Right atrium auricular region (tissue), 2 donors: ENCODE data around the gene GALK1. TPM values are rescaled to one million over a fixed set of nuclear protein-coding genes. Genes with fewer than 3 reads are reported as not detected.
A peak's percentile ranks its signal among the peaks of the same experiment; 100 is the strongest.

ENCODE experiments used
- DNase-seq: peaks from one replicate; pipeline ENCODE4 v3.0.0-alpha.2; 2019; ENCODE audit warnings: low spot score
- H3K27ac ChIP-seq, 2 donors: fragments of 200-600 bp; sonication (generic); 1 replicate in 1 of 2; 2 replicates in 1 of 2; pipeline ENCODE4 v1.5.1; 2016 to 2019
- H3K27me3 ChIP-seq, 2 donors: fragments of 200-600 bp; sonication (generic); one replicate each; pipeline versions ENCODE4 v1.5.1 to v1.6.0; 2017 to 2019
- H3K36me3 ChIP-seq: fragments of 200-600 bp; sonication (generic); one replicate; pipeline ENCODE4 v1.5.1; 2016
- H3K4me1 ChIP-seq, 2 donors: fragments of 200-600 bp; sonication (generic); one replicate each; pipeline versions ENCODE4 v1.5.1 to v1.6.0; 2017 to 2019
- H3K4me3 ChIP-seq, 2 donors: fragments of 200-600 bp; sonication (generic); 1 replicate in 1 of 2; 2 replicates in 1 of 2; pipeline ENCODE4 v1.5.1; 2017 to 2019; ENCODE audit warnings: mild to moderate bottlenecking in 1 of 2, moderate library complexity in 1 of 2
- H3K9me3 ChIP-seq, 2 donors: fragments of 200-600 bp; sonication (generic); one replicate each; pipeline ENCODE4 v1.5.1; 2019
- total RNA-seq, 2 donors: library from RNA; depleted of rRNA; stranded (reverse); fragments of >200 nt; gene quantifications; one replicate each; pipeline ENCODE4 v1.1.0, GENCODE V29; 2016
- TF ChIP-seq, protein P1 (sequence below), 2 donors: fragments of 200-600 bp; sonication (generic); IDR thresholded peaks; one replicate each; pipeline ENCODE4 v1.5.1; 2019; ENCODE audit warnings: antibody characterized with exemption in 2 of 2

The GALK1 gene
- total RNA-seq, 2 donors from 2014 or later = 19.6 to 21.0 TPM

DNA sequence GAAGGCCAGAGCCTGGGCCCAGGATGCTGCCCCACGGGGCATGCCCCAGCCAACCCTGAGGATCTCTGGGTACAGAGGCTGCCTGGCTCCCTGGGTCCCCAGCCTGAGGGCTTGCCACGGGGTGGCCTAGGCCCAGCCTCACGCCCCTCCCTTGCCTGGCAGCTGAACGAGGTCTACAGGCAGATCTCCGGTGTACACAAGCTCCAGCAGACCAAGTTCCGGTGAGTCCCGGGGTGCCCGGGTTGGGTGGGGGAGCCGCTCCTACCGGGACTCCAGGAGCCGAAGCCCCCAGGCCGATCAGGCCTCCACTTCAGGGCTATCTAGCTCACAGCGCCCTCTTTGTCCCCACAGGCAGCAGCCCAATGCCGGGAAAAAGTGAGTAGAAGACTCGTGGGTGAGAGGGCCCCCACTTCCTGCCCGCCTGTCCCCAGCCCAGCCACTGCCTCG is 24.3 kb downstream of the GALK1 start:
- Histone ChIP-seq H3K9me3 (no peaks in the 10 kb centered on the region), H3K27ac (no peak overlapping the region), H3K4me1 (peaks cover 0 to 6% of the 10 kb centered on the region in 2 donors), H3K27me3 (no peaks in the 10 kb centered on the region), H3K4me3 (no peak overlapping the region), H3K36me3 (no peaks in the 10 kb centered on the region)
- TF ChIP-seq, protein P1, sequence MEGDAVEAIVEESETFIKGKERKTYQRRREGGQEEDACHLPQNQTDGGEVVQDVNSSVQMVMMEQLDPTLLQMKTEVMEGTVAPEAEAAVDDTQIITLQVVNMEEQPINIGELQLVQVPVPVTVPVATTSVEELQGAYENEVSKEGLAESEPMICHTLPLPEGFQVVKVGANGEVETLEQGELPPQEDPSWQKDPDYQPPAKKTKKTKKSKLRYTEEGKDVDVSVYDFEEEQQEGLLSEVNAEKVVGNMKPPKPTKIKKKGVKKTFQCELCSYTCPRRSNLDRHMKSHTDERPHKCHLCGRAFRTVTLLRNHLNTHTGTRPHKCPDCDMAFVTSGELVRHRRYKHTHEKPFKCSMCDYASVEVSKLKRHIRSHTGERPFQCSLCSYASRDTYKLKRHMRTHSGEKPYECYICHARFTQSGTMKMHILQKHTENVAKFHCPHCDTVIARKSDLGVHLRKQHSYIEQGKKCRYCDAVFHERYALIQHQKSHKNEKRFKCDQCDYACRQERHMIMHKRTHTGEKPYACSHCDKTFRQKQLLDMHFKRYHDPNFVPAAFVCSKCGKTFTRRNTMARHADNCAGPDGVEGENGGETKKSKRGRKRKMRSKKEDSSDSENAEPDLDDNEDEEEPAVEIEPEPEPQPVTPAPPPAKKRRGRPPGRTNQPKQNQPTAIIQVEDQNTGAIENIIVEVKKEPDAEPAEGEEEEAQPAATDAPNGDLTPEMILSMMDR (IDR thresholded peaks at IDR 0.05) = no peak
- no peak for DNase-seq

DNA sequence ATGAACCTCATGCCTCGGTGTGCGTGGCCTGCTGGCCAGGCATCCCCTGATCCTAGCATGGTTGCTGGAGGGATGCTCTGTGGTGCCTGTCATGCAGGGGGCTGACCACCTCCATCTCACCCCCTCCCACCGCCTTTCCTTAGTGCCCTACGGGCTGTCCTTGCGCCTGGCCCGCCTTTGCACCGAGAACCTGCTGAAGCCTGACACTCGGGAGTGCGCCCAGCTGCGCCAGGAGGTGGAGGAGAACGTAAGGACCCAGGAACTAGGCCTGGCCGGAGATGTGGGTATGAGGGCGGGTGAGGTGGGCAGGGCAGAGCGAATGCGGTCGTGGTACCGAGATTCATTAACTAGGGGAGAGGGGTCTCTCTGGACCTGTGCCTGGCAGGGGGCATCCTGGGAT is 24.8 kb downstream of the GALK1 start:
- H3K9me3 ChIP-seq = no peaks in the 10 kb centered on the region
- no peak for DNase-seq
- peaks cover 0 to 6% of the 10 kb centered on the region in 2 donors for H3K4me1 ChIP-seq
- H3K27me3 ChIP-seq = no peaks in the 10 kb centered on the region
- H3K36me3 ChIP-seq = no peaks in the 10 kb centered on the region
- TF ChIP-seq, protein P1 (IDR thresholded peaks at IDR 0.05) = no peak
- no peak overlapping the region for H3K27ac ChIP-seq
- no peak overlapping the region for H3K4me3 ChIP-seq

DNA sequence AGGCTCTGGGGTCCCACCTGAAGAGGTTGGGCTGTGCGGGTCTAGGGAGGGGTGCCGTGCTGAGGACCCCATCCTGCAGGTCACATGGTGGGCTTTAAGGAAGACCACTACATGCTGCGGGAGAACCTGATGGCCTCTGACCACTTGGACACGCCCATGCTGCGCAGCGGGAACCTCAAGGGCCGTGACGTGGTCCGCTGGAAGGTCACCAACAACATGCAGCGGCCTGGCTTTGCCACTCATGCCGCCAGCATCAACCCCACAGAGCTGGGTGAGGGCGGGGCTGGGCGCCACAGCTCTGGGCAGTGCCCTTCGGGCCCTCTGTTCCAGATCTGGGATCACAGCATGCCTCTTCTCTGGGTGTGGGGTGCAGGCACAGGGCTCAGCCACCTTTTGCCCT is 25.2 kb downstream of the GALK1 start:
- Histone ChIP-seq H3K27ac (no peak overlapping the region), H3K4me1 (peaks cover 0 to 6% of the 10 kb centered on the region in 2 donors), H3K9me3 (no peaks in the 10 kb centered on the region), H3K4me3 (no peak overlapping the region), H3K36me3 (no peaks in the 10 kb centered on the region), H3K27me3 (no peaks in the 10 kb centered on the region)
- TF ChIP-seq, protein P1 (IDR thresholded peaks at IDR 0.05) = no peak
- DNase-seq = no peak

DNA sequence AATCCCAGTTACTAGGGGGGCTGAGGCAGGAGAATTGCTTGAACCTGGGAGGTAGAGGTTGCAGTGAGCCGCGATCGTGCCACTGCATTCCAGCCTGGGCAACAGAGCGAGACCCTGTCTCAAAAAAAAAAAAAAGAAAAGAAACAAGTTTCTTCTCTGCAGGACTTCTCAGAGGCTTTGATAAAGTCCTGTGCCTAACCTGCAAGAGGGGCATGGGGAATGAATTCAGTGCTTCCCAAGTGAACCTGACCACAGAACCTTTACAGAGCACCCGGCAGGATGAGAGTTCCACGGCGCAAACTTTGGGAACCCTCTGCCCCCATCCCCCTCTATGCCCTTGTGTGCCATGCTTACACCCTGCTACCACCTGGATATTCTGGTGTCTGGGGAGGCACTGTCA is 25.8 kb downstream of the GALK1 start:
- no peak for DNase-seq
- Histone ChIP-seq H3K4me3 (no peak overlapping the region), H3K4me1 (peaks cover 0 to 6% of the 10 kb centered on the region in 2 donors), H3K36me3 (no peaks in the 10 kb centered on the region), H3K9me3 (no peaks in the 10 kb centered on the region), H3K27ac (no peak overlapping the region), H3K27me3 (no peaks in the 10 kb centered on the region)
- TF ChIP-seq, protein P1 (IDR thresholded peaks at IDR 0.05) = no peak

DNA sequence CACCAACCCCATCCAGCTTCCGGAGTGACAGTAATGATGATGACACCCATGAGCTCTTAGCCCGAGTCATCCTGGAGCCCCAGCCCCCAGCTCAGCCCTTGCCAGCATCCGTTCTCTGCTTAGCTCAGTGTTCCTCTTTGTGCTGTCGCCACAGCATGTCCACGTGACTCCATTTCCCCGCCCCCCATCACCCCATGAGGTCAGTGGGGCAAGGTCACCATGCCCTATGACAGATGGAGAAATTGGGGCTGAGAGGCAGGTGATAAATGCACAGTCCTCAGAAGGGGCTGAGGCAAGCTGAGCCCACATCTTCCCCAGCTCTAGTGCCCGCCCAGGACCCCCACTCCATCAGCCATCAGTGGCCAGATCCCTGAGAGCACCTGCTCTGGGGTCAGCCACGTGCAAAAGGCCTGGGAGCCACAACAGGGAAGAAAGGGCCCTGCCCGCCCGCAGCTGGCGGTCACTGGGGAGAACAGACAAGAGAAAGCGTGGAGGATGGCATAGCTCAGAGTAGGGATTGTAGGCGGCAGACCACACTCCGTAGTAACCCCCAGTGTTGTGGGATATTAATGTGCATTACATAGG is 26.7 kb downstream of the GALK1 start:
- TF ChIP-seq, protein P1 (IDR thresholded peaks at IDR 0.05) = no peak
- no peaks in the 10 kb centered on the region for H3K36me3 ChIP-seq
- no peak overlapping the region for H3K27ac ChIP-seq
- H3K4me3 ChIP-seq = no peak overlapping the region
- H3K27me3 ChIP-seq = no peaks in the 10 kb centered on the region
- peaks cover 0 to 6% of the 10 kb centered on the region in 2 donors for H3K4me1 ChIP-seq
- DNase-seq = peak; percentile 65
- no peaks in the 10 kb centered on the region for H3K9me3 ChIP-seq
